ENCODE results near the gene DNAJB1. TPM values are rescaled to one million over a fixed set of nuclear protein-coding genes. Genes with fewer than 3 reads are reported as not detected.

DNAJB1 gene
- total and polyA plus RNA-seq, 10 of the 15 experiments (the other 5 are each of a cell fraction or from before 2014, with no cell fraction given), result 4.8 to 65.8 (median 34.9) TPM

DNA sequence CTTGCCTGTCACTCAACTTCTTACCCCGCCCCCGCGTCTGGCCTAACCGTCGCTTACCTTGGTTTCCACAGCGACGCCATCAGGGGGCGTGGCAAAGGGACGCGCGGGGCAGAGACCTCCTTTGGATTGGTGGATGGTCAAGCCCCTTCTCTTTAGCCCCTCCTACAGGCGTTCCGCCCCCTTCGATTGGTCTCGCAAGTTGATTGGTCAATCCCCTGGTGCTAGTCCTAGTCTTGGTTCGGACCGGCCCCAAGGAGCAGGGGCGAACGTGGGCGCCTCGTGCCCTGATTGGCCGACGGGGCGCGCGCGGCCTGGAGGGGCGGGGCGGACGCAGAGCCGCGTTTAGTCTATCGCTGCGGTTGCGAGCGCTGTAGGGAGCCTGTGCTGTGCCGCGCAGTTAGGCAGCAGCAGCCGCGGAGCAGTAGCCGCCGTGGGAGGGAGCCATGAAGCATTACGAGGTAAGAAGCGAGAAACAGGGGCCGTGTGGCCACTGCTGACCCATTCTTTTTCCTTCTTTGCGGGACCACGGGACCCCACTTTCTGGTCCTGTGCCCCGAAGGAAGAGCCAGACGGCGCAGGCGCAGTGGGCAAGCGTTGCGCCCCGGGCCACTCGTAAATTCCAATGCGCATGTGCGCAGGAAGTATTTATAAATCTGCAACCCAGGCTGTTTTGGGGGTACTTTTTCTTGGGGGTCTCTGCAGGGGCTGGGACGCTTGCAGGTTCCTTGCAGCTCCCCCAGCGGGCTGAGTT lies 11.2 kb upstream of the DNAJB1 start, which contains the start of gene TECR (continued):
- TF ChIP-seq, protein P1, sequence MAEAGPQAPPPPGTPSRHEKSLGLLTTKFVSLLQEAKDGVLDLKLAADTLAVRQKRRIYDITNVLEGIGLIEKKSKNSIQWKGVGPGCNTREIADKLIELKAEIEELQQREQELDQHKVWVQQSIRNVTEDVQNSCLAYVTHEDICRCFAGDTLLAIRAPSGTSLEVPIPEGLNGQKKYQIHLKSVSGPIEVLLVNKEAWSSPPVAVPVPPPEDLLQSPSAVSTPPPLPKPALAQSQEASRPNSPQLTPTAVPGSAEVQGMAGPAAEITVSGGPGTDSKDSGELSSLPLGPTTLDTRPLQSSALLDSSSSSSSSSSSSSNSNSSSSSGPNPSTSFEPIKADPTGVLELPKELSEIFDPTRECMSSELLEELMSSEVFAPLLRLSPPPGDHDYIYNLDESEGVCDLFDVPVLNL (IDR thresholded peaks at IDR 0.05; ENCODE audit: low read depth, low read length), result no peak
- TF ChIP-seq ZNF274 (IDR thresholded peaks at IDR 0.05; ENCODE audit: insufficient read depth, insufficient read length), result no peak
- peak; percentile 79 for TF ChIP-seq NRF1 (conservative IDR thresholded peaks at IDR 0.05; ENCODE audit: low read depth, low read length)
- TF ChIP-seq MXI1 (IDR thresholded peaks at IDR 0.05; ENCODE audit: low read depth, low read length), result peak; percentile 88
- no peak for TF ChIP-seq MTA2 (IDR thresholded peaks at IDR 0.05; ENCODE audit: low read depth)
- peak; percentile 30; the same call in 1 of the 2 replicates for TF ChIP-seq SMARCA5 (IDR thresholded peaks at IDR 0.05)
- TF ChIP-seq, protein P2, sequence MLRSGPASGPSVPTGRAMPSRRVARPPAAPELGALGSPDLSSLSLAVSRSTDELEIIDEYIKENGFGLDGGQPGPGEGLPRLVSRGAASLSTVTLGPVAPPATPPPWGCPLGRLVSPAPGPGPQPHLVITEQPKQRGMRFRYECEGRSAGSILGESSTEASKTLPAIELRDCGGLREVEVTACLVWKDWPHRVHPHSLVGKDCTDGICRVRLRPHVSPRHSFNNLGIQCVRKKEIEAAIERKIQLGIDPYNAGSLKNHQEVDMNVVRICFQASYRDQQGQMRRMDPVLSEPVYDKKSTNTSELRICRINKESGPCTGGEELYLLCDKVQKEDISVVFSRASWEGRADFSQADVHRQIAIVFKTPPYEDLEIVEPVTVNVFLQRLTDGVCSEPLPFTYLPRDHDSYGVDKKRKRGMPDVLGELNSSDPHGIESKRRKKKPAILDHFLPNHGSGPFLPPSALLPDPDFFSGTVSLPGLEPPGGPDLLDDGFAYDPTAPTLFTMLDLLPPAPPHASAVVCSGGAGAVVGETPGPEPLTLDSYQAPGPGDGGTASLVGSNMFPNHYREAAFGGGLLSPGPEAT (IDR thresholded peaks at IDR 0.05; ENCODE audit: low read depth), result no peak
- no peak for TF ChIP-seq ZNF384 (IDR thresholded peaks at IDR 0.05; ENCODE audit: borderline replicate concordance, low read depth, low read length)
- TF ChIP-seq PAX8 (IDR thresholded peaks at IDR 0.05), result no peak
- TF ChIP-seq, protein P3, sequence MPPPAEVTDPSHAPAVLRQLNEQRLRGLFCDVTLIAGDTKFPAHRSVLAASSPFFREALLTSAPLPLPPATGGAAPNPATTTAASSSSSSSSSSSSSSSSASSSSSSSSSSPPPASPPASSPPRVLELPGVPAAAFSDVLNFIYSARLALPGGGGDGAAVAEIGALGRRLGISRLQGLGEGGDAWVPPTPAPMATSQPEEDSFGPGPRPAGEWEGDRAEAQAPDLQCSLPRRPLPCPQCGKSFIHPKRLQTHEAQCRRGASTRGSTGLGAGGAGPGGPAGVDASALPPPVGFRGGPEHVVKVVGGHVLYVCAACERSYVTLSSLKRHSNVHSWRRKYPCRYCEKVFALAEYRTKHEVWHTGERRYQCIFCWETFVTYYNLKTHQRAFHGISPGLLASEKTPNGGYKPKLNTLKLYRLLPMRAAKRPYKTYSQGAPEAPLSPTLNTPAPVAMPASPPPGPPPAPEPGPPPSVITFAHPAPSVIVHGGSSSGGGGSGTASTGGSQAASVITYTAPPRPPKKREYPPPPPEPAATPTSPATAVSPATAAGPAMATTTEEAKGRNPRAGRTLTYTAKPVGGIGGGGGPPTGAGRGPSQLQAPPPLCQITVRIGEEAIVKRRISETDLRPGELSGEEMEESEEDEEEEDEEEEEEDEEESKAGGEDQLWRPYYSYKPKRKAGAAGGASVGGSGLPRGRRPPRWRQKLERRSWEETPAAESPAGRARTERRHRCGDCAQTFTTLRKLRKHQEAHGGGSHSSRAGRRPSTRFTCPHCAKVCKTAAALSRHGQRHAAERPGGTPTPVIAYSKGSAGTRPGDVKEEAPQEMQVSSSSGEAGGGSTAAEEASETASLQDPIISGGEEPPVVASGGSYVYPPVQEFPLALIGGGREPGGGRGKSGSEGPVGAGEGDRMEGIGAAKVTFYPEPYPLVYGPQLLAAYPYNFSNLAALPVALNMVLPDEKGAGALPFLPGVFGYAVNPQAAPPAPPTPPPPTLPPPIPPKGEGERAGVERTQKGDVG (CRISPR knock-in tag; IDR thresholded peaks at IDR 0.05), result no peak
- no peak for TF ChIP-seq MTA3 (IDR thresholded peaks at IDR 0.05; ENCODE audit: borderline replicate concordance, low read length)
- TF ChIP-seq SMAD5 (IDR thresholded peaks at IDR 0.05; ENCODE audit: low read depth), result peak; percentile 91
- TF ChIP-seq ATF7 (IDR thresholded peaks at IDR 0.05; ENCODE audit: low read depth), result no peak
- TF ChIP-seq, protein P4, sequence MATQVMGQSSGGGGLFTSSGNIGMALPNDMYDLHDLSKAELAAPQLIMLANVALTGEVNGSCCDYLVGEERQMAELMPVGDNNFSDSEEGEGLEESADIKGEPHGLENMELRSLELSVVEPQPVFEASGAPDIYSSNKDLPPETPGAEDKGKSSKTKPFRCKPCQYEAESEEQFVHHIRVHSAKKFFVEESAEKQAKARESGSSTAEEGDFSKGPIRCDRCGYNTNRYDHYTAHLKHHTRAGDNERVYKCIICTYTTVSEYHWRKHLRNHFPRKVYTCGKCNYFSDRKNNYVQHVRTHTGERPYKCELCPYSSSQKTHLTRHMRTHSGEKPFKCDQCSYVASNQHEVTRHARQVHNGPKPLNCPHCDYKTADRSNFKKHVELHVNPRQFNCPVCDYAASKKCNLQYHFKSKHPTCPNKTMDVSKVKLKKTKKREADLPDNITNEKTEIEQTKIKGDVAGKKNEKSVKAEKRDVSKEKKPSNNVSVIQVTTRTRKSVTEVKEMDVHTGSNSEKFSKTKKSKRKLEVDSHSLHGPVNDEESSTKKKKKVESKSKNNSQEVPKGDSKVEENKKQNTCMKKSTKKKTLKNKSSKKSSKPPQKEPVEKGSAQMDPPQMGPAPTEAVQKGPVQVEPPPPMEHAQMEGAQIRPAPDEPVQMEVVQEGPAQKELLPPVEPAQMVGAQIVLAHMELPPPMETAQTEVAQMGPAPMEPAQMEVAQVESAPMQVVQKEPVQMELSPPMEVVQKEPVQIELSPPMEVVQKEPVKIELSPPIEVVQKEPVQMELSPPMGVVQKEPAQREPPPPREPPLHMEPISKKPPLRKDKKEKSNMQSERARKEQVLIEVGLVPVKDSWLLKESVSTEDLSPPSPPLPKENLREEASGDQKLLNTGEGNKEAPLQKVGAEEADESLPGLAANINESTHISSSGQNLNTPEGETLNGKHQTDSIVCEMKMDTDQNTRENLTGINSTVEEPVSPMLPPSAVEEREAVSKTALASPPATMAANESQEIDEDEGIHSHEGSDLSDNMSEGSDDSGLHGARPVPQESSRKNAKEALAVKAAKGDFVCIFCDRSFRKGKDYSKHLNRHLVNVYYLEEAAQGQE (IDR thresholded peaks at IDR 0.05; ENCODE audit: low read depth, low read length), result no peak
- no peak for TF ChIP-seq GABPA (IDR thresholded peaks at IDR 0.05; ENCODE audit: low read depth)
- TF ChIP-seq, protein P5, sequence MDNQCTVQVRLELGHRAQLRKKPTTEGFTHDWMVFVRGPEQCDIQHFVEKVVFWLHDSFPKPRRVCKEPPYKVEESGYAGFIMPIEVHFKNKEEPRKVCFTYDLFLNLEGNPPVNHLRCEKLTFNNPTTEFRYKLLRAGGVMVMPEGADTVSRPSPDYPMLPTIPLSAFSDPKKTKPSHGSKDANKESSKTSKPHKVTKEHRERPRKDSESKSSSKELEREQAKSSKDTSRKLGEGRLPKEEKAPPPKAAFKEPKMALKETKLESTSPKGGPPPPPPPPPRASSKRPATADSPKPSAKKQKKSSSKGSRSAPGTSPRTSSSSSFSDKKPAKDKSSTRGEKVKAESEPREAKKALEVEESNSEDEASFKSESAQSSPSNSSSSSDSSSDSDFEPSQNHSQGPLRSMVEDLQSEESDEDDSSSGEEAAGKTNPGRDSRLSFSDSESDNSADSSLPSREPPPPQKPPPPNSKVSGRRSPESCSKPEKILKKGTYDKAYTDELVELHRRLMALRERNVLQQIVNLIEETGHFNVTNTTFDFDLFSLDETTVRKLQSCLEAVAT (IDR thresholded peaks at IDR 0.05), result peak; percentile 24; the same call in 1 of the 2 replicates
- no peak for TF ChIP-seq ZNF217 (IDR thresholded peaks at IDR 0.05)
- no peak for TF ChIP-seq BCL11A (IDR thresholded peaks at IDR 0.05; ENCODE audit: low read depth, low read length)
- TF ChIP-seq SIN3A (IDR thresholded peaks at IDR 0.05; ENCODE audit: low read depth, low read length), result no peak
